HTERT RPE-1 (cell line): ENCODE measurements around the gene ALDH4A1.
"Not testable (repeated sequence)": the region's sequence is repeated elsewhere in the genome, so short reads cannot be mapped to it uniquely, and the experiment has no call there.

Experiments used
- in situ Hi-C: fragments of 300-500 bp; cut with MboI; formaldehyde crosslinking; loops from 4 replicates; pipeline ENCODE4 v1.14.3; 2020; ENCODE audit warnings: low sequenced_read_pairs

ALDH4A1 gene

DNA sequence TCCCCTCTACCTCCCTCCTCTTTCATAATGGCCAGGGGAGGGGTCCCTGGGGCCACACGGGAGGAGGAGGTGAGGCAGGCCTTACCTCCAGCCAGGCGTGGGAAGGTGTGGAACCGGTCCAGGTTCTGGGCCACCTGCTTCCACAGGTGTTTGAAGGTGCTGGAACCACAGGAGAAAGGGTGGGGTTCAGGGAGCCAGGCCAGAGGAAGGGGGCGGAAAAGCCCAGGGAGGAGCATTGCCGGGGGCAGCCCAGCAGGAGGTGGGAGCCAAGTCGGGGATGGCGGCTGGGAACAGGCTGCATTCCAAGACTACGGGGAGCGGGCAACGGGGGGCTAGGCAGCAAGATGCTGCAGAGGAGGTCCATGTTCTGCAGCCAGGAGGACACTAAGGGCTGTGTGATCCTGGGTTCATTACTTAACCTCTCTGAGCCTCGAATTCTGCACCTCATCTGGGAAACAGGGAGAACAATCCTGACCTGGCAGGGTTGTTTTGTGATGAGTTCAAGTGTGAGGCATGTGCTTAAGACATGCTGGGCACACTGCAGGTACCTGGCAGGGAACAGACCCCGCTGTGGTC, 23.1 kb downstream of the ALDH4A1 start:
- in situ Hi-C loops: no loop called here

DNA sequence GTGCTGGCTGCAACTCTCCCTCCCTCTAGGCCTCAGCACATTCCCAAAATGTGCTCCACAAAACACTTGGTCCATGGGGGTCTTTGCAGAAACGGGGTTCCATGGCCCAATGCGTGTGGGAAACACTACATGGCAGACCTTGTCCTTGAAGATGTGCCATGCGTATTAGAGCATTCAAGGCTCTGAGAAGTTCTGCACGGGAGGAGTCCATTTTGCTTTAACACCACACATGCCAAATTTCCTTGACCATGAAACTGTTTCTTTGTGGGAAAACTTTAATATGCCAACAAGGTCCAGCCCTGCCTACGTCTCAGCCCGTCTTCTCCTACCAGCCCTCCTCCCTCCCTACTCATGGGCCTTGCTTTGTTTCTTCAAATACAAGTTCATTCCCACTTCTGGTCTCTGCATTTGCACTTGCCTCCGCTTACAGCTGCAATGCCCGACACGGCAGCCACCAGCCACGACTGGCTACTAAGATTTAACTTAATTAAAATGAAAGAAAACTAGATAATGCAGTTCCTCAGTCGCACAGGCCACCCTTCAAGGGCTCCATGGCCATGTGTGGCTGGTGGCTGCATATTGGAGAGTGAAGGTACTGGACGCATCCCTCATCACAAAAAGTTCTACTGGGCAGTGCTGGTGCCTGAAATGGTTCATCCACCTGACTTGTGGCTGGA, 23.7 kb downstream of the ALDH4A1 start:
- in situ Hi-C loops: no loop called here

DNA sequence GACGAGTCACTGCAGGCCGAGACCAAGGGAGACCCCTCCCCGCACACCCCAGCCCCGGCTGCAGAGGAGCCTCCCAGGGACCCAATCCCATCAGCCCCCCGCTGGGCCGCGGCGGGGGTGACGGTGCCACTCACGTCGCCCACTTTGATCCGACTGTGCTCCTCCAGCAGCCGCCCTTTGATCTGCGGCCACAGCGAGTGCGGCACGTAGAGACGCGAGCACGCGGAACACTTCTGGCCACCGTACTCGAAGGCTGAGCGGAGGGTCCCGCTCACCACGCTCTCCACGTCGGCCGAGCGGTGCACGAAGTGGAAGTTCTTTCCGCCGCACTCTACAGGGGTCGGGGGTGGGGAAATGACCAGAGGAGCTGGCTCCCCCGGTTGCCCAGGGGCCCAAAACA, 25.1 kb downstream of the ALDH4A1 start:
- in situ Hi-C loops: no loop called here

DNA sequence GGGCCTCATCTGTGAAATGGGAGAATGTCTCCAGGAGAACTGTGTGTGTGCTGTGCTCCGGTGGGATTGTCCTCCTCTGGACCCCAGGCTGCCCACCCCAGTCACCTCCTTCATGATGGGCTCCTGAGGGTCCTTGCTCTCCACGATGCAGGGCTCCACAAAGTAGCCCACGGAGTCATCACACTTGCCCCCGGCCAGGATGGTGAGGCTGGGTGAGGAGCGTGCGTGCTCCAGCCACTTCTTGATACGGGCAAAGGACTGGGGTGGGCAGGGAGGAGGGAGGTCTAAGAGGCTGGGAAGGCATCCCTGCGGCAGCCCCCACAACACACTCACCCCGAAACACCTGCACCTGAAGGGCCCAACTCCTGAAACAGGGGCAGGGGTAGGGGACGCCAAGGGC, 26.1 kb downstream of the ALDH4A1 start:
- in situ Hi-C loops: no loop called here

DNA sequence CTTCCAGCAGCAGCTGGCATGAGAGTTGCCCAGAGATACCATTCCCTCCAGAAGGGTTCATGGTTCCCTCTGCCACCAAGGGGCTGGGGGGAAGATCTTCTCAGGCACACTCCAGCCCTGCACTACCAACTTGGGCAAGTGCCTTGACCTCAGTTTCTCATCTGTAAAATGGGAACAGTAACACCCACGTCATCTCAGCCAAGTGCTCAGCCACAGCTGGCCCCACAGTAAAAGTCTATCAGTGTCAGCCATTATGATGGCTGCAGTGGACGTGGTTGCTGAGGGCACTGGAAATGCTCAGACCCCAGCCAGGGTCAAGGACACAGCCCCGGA, 26.6 kb downstream of the ALDH4A1 start:
- in situ Hi-C loops: no loop called here

DNA sequence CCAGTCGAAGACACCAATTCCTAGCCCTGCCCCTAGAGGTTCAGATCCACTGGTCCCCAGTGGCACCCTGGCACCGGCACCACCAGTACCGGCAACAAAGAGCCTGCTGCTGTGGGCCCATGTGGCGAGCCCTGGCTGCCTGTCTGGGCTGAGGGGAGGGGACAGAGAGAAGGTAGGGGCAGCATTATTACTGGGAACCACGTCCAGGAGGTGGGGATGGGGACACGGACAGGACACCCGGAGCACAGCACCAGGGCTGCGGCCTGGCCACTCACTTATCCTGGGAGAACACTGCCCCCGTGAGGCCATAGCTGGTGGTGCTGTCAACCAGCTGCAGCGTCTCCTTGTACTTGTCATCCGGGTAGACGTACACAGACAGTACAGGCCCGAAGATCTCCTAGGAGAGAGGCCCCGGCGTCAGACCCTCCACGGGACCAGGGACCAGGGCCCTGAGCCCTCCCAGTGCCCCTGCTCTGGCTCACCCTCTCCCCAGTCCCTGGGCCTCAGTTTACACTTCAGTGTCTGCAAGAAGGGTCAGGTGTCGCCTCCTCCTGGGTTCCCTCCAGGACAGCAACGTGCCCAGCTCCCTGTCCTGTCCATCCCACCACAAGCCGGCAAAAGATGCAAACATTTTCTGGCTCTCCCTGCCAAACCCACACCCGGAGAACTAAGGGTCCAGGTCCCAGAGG, 27.1 kb downstream of the ALDH4A1 start:
- in situ Hi-C loops: no loop called here

DNA sequence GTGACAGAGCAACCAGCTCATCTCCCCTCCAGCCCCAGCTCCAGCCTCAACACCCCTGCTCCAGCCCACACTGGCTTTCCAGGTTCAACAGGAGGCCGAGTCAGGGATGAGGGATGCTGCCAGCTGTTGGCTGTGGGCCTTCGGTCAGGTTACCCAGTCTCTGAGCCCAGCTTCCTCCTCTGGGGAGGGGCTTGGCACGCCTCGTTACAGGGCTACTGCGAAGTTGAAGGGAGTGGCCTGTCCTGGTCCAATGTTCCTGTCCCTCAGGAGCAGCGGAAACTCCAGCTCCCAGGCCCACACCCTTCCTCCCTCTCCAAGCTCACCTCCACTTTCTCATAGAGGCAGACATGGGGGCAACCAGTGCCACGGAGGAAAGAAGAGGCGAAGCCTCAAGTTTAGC, 27.8 kb downstream of the ALDH4A1 start:
- in situ Hi-C loops: no loop called here

DNA sequence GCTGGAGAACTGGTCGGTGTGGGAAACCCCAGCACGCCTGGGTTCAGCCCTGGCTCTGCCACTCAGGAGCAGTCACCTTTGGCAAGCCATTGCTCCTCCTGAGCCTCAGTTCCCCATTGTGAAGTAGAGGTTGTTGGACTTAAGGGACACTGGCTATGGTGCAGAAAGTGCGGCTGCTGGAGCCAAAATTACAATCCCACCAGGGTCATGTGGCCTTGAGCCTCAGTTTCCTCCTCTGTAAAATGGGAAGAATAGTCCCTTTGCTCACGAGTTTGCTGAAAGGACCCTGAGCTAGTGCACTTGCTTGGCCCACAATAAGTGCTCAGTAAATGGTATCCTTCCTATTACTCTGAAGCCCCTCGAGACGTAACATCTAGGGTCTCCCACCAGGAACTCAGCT, 28.3 kb downstream of the ALDH4A1 start:
- in situ Hi-C loops: no loop called here

DNA sequence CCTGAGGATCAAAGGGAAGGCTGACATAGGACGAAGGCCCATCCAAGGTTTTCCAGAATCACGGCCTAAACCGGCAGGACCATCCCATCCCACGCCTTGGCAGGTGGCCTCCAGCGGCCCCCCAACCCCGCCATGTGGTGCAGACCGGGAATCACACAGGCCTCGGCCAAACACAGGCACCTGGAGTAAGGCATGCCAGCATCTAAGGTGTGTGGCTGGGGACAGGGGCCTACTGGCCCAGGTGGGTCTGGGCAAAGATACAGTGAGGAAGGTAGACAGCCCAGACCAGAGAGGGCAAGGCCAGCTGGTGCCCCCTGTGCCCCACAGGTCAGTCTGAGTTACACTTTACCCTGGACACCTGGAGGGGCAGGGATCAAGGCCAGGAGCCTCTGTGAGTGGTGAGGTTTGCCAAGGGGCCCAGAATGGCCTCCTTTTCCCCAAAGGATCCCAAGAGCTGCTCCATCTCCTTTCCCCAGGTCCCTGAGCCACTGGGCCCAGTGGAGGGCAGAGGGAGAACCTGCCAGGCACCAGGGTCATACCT, 30.2 kb downstream of the ALDH4A1 start:
- in situ Hi-C loops: no loop called here

DNA sequence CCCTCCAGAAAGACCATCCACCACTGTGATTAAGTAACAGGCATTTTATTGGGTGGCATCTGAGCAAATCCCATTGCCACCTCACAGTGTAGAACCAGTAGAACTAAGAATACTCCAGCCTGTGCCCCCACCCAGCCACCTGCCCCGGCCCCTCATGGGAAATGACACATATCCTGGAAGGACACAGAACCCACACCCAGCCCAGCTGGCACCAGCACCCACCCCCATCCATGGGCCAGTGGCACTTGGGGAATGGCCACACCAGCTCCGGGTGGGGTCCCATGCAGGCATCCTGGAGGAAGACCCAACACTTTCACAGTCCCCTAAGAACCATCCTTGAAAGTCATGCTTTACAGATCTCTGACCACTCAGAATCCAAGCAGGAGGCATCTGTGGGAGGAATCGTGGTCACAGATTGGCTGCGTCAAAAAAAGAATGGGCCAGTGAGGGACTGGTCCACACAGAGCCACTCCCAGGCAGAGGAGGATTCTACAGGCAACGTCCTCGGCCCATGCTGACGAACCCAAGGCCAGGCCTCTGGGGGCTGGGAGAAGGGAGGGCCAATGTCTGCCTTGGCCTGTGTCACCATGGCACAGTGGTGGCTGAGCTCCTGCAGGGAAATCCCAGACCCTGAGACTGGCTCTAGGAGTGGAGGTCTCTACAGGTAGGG, 30.8 kb downstream of the ALDH4A1 start:
- in situ Hi-C loops: no loop called here

DNA sequence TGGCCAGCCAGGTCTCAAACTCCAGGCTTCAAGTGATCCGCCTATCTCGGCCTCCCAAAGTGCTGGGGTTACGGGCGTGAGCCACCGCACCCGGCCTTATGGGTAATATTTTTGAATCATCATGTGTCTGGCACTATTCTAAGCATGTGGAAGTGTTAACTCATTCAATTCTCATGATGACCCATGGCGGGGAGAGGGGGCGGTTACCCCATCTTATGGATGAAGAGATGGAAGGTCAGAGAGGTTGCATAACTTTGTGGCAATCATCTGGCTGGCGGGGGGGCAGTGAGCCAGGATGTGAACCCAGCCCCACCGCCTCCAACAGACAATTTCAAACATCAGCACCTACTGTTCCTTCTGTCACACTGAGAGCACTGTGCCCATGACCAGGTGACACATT, 31.4 kb downstream of the ALDH4A1 start:
- in situ Hi-C loops: no loop called here

DNA sequence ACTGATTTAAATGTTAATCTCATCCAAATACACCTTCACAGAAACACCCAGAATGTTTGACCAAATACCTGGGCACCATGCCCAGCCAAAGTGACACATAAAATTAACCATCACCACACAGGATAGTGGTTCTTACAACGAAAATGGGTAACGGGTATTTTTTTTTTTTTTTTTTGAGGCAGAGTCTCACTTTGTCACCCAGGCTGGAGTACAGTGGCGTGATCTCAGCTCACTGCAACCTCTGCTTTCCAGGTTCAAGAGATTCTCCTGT, 31.8 kb downstream of the ALDH4A1 start:
- in situ Hi-C loops: not testable (repeated sequence)

DNA sequence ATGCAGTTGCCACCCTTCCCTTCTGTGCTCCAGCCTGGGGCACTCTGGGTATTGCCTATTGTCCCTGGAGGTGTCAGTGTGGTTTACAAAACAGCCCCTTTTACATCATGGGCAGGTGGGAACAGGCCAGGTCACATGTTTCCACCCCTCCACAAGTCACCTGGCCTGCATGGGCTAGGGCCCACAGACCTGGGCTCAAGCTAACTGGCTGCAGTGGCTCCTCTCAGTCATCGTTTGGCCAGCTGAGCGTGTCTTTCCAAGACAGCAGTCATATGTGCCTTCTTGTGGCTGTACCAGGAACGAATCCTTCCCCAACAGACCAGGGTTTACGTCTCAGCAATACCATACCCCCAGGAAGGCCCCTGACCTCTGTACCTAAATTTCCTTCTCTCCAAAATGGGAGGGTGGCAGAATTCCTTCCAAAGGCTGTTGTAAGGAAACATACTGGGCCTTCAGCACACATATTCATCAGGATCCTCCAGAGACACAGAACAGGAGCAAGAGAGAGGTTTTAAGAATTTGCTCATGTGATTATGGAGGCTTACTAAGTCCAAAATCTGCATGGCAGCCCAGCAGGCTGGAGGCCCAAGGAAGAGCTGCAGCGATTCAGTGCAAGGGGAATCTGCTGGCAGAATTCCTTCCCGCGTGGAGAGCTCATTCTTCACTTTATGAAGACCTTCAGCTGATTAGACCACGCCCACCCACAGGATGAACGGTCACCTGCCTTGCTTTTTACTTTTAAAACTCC, 32.3 kb downstream of the ALDH4A1 start:
- in situ Hi-C loops: no loop called here

DNA sequence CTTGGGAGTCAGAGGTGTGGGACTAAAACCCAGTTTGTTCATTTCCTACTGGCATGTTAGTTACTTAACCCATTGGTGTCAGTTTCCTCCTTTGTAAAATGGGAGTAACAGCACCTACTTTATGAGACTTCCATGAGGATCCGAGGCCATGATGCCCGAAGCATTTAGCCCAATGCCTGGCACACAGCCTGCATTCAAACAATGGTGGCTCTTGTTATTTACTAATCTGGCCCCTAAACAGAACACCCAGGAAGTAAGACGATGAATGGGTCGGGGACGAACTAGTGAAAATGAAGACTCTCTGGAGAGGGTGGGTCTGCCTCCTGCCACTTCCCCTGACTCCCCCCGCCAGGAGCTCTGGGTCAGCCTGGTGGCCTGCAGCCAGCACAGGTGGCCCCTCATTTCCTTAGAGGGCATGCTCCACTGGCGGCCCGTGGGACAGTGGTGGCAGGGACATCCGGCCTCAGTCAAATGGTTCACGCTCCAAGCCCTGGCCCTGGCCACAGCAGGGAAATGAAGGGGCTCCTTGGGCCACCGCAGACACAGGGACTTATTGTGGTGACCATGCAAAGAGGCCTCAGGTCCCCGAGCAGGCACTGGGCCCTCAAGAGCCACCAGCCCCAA, 33.4 kb downstream of the ALDH4A1 start:
- in situ Hi-C loops: no loop called here

DNA sequence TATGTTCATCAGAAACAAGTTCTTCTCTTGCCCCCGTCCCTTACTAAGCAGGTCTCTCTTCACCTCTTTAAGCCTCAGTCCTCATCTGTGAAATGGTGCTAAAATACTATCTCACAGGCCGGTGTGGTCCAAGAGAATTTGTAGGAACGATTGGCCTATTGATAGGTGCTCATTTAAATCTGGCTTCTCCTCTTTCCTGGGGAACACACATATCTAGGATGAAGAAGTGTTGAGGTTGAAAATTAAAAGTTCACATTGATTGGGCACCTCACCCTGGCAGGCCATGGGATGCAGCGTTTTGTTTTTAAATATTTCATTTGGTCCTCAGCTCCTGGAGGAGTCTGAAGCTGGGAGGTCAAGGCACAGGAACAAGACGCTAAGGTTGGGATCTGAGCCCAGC, 34.0 kb downstream of the ALDH4A1 start:
- in situ Hi-C loops: no loop called here

DNA sequence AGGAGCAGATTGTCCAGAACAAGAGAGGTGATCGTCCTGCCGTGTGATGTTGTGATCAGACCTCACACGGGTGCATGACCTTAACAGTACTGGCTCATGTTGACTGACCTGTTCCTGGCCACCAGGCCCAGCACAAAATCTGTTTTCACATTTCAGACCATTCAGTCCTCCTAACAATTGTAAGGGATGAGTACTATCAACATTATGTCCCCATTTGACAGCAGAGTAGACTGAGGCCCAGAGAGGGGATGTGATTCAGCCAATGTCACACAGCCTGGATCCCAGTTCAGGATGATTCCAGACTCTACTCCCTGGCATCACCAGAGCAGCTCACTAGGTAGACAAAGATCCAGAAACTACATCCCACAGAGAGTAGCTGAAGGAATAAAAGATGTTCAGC, 35.5 kb downstream of the ALDH4A1 start:
- in situ Hi-C loops: no loop called here

DNA sequence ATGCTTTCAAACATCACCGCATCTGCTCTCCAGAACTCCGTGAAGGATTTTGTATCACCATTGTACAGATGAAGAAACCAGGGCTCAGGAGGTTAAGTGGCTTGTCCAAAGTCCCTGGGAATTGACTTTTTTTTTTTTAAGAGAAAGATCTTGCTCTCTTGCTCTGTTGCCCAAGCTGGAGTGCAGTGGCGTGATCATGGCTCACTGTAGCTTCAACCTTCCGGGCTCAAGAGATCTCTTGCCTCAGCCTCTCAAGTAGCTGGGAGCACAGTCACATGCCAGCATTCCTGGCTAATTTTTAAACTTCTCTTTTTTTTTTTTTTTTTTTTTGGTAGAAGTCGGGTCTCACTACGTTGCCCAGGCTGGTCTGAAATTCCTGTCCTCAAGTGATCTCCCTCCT, 36.0 kb downstream of the ALDH4A1 start:
- in situ Hi-C loops: no loop called here

DNA sequence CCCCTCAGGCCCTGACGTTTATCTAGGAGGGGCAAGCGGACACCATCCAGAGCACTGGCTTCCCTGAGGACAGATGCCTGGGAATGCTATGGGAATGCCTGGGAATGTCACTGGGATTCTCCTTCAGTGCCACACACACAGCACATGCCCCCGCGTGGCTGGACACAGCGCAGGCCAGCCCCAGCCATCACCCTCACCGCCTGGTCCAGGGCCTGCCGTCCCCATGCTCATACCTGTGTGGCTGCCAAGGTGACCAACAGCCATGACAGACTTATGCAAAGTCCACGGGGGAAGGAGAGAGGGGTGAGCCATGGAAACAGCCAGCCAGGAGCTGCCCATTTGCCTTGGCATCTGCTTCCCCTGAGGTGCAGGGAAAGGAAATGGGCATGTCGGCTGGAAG, 37.2 kb downstream of the ALDH4A1 start:
- in situ Hi-C loops: no loop called here

DNA sequence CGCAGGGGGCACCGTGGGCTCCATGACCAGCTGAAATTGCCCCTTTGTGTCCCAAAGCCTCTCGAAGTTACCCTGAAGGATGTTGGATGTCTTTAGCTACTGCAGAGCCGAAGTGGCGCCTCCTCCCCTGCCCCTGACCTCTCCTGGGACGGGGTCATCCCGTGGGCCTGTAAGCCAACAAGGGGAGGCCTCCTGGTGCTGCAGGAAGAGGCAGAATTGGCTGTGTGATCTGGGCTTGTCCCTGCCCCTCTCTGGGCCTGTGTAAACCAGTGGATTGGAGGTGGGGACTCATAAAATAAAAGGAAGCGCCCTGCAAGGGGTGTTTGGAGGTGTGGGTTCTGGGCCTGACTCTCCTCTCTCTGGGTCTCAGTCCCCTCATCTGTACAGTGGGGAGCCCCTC, 40.8 kb downstream of the ALDH4A1 start:
- in situ Hi-C loops: no loop called here

DNA sequence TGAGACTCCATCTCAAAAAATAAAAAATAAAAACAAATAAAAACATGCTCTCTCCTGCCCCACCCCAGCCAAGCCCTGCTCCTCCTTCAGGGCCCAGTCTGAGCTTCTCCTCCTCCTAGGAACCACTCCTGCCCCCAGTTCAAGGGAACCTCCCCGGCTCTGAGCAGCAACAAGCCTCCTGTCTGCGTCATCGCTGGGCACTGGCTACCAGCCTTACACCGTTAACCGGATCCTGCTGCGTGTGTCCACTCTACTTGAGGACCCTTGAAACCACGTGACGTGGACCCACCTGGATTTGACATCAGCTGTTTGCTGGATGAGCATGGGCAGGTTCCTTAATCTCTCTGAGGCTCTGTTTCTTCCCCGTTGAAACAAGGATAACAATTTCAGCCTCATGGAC, 41.3 kb downstream of the ALDH4A1 start:
- in situ Hi-C loops: no loop called here

DNA sequence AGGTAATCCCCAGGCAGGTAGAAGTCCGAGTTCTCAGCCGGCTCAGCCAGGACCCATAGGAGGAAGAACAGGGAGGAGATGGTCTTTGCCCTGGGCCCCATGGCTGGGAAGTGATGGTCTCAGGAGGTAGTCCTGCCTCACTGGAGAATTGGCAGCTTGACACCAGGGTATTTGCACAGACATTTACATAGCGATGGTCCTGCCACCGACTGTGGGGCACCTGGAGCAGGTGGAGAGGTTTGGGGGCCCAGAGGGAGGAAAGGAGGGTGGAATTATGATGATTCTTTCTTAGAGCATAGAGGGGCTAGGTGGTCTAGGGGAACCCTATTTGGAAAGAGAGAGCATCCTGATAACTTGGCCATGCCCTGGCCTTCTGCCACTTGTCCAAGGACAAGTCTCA, 42.8 kb downstream of the ALDH4A1 start, which contains the start of gene TAS1R2:
Gene TAS1R2, minus strand, starts transcription at position 101 of the 400 bp plus-strand sequence. Its CDS starts 0 bp downstream, at position 101.
- in situ Hi-C loops: no loop called here
